ENCODE measurements around the gene HIP1R. TPM values are rescaled to one million over a fixed set of nuclear protein-coding genes. Genes with fewer than 3 reads are reported as not detected.
"Not testable (repeated sequence)": the region's sequence is repeated elsewhere in the genome, so short reads cannot be mapped to it uniquely, and the experiment has no call there.

HIP1R gene
- polyA plus RNA-seq, 12 donors, result 5.2 to 30.0 (median 6.6) TPM; not detected in 1

DNA sequence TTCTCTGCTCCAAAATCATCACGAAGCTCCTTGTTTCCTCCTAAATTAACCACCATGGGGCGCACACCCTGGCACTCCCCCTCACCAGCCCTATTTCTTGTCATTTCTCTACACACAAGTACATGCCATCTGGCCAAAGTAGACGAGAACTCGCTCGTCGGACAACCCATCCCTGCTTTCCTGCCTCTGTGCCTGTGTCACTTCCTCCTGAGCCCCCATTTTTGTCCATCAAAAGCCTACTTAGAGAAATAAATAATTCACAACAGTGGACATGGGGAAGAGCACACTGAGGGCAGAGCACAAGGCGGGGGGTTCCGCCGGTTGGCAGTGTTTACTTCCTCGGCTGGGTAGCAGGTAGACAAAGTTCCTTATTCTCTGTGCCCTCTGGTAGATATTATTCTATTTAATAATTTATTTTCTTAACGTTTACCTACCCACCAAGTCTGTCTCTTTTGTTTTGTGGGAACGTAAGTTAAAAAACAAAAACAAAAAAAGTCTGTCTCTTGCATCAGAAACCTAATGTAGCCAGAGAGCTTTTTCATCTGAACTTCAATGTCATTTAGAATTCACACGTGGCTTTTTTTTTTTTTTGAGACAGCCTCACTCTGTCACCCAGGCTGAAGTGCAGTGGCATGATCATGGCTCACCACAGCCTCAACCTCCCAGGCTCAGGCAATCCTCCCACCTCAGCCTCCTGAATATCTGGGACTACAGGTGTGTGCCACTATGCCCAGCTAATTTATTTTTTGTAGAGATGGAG, 54.7 kb downstream of the HIP1R start:
- DNase-seq, result no peak

DNA sequence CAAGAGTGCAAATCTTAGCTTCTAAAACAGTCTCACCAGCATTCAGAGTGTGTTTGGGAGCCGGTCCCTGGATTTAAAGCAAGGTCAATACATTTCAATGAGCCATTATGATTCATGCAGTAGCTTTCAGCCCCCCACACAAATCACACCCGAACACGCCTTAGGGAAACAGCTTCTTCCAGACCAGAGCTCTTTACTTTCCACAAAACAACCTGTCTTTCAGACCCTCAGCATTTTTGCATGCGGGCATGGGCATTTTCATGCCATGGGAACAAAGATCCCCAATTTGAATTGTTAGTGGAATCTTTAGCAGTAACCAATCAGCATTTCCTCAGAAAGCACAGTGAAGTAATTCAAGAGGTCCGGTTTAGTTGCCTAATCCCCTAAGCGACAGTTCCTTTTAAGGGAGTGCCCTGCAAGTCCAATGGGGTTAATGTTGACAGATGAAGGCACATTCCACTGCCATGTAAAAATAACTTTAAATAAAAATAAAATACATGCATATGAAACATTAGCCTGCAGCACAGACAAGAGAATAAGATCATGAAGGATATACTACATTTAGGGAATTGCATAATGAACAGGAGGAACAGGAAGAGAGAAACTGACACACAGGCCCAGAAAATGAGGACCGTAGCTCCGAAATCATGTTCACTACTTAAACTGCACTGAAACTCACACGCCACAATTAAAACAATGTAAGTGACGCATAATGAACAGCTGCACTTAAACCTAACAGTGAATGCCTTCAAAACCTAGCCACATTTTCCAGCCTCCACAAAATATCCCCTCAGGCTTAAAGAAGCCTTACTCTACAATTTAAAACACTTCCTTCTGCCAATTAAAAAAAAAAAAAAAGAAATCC, 56.6 kb downstream of the HIP1R start:
- DNase-seq, result no peak

DNA sequence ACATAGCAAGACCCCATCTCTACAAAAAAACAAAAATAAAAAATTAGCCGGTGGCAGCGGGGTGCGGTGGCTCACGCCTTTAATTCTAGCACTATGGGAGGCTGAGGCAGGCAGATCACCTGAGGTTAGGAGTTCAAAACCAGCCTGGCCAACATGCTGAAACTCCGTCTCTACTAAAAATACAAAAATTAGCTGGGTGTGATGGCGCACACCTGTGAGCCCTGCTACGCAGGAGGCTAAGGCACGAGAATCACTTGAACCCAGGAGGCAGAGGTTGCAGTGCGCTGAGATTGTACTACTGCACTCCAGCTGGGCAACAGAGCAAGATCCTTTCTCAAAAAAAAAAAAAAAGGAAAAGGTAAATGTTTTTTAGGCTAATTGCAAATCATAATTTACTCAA, 57.5 kb downstream of the HIP1R start:
- not testable (repeated sequence) for DNase-seq

DNA sequence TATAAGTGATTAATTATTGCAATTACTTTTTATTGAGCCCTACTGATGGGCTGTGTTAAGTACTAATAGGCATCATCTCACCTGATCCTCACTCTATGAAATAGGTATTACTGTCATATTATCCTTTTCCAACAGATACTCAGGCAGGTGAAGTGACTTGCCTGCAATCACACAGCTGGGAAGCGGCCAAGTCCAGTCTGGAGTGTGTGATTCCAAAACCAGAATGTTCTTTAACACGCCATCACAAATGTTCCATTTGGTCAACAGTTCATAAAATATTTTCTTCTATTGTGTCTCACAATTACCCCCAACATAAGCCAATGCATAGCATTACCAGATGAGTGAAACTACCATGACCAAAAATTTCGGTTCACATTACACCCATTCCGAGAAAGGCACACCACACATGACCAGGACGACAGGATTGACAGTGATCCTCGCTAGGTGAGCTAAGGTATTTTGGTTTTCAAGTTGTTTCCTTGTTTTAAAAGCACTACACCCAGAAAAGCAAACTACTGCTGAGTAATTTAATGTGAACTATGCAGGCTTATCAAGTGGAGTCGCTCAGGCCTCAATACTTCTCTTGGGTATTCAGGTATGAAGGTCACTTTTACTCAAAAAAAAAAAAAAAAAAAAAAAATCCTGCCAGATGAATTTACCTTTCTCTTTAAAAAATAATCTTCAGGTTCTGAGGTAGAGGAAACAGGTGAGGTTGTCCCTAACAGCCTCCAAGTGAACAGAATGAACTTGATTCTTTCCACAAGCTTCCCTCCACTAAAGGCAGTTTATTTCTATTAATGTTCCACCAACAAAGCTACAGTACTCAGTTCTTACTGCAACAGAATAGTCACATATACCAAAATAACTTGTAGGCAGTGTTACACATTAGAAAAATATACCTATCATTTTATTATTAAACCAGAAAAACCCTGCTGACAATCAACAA, 58.2 kb downstream of the HIP1R start:
- DNase-seq, result no peak

DNA sequence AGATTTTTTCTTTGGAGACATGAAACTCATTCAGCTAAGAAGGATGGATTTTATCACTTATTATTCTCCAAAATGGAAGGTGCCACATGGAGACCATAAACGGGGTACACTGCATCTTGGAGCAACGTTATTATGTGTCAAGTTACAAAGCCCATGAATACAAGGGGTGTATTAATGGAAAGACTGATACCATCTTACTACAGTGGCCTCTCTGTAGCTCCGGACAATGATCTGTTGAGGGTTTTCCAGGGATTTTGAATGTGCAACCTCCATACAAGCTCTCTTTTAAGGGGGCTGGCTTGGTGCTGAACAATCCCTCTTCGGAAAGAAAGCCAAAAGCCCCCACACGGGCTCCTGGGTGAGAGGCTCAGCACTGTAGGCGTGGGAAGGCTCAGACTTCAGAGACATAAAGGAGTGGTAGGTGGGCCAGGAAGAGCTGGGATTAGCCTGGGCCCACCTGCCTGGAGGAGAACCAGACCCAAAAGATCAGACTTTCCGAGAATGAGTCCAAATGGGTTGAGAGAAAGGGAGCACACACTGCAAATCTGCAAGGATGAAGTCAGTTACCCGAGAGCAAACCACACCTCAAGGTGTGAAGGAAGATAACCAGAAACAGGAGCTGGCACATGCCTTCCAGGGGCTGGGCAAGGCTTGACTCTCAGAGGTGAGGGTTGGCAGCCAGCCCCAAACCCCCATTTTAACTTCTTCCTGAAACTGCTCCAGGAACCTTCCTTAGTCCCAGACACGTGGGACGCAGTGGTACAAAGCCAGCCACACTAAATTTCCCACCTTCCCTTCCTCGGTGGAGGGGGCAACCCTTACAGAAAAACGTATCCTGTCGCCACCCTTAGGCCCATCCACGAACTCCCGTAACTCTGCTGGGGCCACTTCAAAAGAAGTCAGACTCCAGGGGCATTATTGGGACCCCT, 59.2 kb downstream of the HIP1R start:
- no peak for DNase-seq

DNA sequence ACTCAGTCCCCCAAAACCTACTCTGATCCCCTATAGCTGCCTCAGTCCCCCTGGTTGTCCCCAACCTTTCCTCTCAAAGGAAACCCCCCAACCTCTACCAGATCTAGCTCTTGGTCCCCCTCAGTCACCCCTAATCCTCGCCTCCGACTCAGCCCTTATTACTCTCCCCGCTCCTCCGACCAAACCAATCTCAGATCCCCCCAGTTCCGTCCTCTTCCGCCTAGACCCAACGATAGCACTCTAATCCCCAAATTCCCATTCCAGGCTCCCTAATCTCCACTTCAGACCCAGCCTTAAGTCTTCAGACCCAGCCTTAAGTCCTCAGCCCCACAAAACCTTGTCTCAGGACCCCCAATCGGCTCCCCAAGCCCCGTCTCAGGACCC, 60.1 kb downstream of the HIP1R start:
- no peak for DNase-seq

DNA sequence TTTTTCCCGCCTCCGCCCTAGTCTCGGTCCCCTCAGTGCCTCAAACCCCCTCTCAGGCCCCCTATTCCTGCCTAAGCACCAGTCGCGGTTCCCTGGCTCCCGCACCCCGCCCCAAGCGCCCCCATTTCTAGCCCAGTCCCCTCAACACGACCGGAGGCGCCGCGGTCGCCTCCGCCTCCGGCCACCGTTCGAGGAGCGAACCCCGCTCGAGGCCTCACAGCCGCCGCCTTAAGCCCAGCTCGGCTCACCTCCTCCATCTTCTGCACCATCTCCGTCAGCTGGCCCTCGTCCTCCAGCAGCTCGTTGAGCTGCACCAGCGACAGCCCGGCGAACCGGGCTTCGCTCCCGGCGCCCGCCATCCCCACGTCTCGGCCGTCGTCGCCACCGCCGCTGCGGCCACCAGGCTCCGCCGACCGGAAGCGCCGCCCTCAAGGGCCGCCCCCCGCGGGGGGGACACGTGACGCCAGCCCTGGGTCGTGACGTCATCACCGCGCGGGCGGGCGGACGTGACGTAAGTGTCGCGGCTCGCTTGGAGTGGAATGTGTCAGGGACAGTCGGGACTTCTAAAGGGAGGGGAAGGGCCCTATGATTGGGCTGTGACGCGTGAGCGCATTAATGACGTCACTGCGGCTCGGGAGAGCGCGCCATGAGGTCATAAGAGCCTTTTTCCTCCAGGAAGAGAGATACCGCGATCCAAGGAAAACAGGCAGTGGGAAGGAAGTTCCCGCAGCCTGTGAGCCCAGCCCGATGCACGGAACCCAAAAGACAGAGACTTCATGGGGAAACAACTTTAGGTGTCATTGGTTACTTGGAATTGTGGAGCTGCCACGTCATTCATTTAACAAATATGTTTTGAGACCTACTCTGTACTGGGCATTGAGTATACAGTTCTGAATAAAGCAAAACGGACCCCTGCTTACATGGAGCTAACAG, 60.7 kb downstream of the HIP1R start, which contains the start of gene VPS37B:
Gene VPS37B (minus strand): TSS at position 421 of the 933 bp plus-strand sequence. CDS start 62 bp downstream, at position 359.
- peak; percentile 85 for DNase-seq

DNA sequence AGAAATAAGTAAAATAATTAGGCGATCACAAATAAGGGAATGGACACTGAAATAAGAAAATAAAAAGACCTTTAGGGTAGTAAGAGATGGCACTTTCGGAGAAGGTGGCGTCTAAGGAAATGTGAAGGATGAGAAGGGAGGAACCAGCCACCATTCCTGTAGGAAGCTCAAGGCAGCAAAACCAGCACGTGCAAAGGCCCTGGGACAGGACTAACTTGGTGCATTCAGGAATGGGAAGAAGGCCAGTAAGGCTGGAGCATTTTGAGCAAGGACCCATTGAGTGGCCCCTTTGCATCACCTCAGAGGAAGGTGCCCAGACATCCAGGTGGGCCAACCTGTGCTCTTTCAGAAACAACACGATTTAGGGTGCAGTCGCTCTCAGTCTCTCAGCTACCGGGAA, 61.4 kb downstream of the HIP1R start:
- no peak for DNase-seq

DNA sequence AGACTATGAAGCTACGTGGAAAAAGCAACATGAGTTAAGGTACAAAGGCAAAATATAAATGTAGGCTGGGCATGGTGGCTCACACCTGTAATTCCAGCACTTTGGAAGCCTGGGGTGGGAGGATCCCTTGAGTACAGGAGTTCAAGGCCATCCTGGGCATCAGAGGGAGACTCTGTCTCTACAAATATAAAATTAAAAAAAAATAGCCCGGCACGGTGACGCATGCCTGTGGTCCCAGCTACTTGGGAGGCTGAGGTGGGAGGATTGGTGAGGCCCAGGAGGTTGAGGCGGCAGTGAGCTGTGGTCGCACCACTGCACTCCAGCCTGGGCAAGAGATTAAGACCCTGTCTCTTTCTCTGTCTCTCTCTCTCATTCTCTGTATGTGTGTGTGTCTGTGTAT, 64.6 kb downstream of the HIP1R start:
- DNase-seq, result no peak

DNA sequence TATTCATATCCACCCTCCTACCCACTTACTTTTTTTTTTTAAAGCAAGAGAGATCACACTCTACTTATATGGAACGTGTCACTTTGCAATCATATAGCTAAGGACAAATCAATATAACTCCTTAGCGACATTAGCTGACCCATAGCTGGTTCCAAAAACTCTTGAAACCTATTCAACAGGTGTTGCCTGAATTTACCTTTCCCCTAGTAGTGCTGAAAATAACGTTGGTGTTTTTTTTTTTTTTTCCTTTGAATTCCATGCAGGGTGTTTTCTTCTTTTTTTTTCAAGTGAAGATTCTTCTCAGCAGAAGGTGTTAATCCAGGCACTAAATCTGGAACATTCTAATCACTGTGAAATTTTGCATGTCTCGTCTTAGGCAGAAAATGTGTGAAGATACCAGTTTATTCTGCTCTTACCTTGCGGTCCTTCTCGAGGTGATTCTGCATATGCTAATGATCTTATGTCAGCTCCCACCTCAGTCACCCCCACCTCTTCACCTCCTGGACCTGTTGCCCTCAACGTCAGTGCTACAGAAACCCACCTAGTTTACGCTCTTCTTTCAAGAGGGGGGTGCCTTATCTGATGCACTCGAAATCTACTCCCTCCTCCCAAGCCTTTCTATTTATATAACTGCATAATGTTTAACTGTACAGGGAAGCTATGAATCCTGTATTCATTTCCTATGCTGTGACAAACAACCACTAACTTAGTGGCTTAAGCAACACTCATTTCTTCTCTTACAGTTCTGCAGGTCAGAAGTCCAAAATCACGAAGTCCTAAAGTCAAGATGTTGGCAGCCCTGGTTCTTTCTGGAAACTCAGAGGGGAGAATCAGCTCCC, 67.8 kb downstream of the HIP1R start:
- no peak for DNase-seq

DNA sequence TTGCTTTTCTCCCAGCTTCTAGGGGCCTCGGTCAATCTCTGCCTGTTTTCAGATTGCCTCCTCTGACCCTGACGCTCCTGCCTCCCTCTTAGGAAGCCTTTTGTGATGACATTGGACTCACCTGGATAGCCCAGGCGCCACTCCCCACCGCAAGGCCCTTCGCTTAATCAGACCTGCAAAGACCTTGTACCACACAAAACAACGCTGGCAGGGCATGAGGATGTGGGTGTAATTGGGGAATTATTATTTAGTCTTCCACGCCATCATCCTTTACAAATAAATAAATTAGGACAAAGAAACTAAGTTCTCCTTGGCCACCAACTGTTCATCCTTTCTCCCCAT, 68.4 kb downstream of the HIP1R start:
- no peak for DNase-seq

DNA sequence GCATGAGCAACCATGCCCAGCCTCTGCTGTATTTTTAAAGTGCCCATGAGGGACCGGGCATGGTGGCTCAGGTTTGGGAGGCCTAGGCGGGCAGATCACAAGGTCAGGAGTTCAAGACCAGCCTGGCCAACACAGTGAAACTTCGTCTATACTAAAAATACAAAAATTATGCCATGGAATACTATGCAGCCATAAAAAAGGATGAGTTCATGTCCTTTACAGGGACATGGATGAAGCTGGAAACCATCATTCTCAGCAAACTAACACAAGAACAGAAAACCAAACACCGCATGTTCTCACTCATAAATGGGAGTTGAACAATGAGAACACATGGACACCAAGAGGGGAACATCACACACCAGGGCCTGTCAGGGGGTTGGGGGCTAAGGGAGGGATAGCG, 70.0 kb downstream of the HIP1R start:
- DNase-seq, result not testable (repeated sequence)

DNA sequence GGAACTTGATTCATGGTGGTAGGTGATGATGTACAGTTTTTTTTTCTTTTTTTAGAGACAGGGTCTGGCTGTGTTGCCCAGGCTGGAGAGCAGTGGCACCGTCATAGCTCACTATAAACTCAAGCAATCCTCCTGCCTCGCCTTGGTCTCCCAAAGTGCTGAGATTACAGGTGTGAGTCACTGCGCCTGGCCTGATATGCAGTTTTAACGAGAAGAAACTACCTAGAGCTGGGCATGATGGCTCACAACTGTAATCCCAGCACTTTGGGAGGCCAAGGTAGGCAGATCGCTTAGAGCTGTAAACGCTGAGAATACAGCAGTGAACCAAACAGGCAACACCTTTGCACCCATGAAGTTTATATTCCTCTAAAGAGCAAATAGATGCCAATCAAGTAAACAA, 73.7 kb downstream of the HIP1R start:
- no peak for DNase-seq

DNA sequence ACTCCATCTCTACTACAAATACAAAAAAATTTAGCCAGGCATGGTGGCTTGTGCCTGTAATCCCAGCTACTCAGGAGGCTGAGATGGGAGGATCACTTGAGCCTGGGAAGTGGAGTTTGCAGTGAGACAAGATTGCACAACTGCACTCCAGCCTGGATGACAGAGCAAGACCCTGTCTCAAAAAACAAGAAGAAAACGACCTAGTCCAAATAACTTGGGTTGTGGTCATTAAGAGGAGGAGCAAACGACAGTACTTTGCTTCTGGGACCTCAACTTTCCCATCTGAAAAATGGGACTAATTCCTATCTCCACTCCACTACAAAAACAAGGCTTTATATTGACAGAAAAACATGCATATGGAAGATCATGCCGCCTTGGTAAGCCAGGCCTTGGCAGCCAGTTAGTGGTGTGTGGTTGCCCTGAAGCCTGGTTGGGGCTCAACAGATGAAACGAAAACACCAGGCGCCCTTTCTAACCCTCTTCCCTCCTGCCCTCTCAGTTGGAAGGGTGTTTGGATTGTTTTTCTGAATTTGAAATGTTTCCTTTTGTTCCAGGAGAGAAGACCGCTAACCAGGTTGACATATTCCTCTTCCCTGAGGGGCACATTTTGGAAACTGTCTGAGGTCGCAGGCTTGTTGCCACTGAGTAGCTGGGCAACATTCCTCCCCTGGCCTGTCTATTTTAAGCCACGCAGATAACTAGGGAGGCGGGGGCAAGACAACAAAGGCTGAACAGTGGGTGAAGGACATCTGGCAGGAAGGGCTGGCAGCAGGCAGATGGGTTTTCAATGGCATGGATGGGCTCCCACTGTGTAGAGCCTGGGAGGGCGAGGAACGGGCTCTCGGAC, 74.4 kb downstream of the HIP1R start:
- DNase-seq, result no peak
